HG02870 (cell line): ENCODE data around the gene ZNF467.

Source experiments
- ATAC-seq: cut with Tn5 transposase; IDR thresholded peaks from one replicate; pipeline ENCODE4 v1.9.1; 2021; ENCODE audit warnings: mild to moderate bottlenecking, moderate library complexity; ENCODE audit not compliant: unreplicated experiment

The ZNF467 gene

GRCh38 chr7:149751043-149751775 is 22.2 kb downstream of the ZNF467 start:
- ATAC-seq, result no peak

- no peak for ATAC-seq
These were observed 23.1 kb downstream of the ZNF467 start for GRCh38 chr7:149750122-149750845.

GRCh38 chr7:149748076-149748874 is 25.1 kb downstream of the ZNF467 start:
- no peak for ATAC-seq

- ATAC-seq, result no peak
These were observed 29.7 kb downstream of the ZNF467 start for GRCh38 chr7:149743476-149744255.

GRCh38 chr7:149742075-149742701 is 31.2 kb downstream of the ZNF467 start:
- peak; percentile 57 for ATAC-seq

GRCh38 chr7:149741629-149742028 is 31.8 kb downstream of the ZNF467 start:
- ATAC-seq, result no peak

GRCh38 chr7:149736478-149737360 is 36.7 kb downstream of the ZNF467 start:
- no peak for ATAC-seq

GRCh38 chr7:149735779-149736477 is 37.5 kb downstream of the ZNF467 start:
- no peak for ATAC-seq

- no peak for ATAC-seq
These were observed 38.2 kb downstream of the ZNF467 start for GRCh38 chr7:149735181-149735602.

- no peak for ATAC-seq
These were observed 38.7 kb downstream of the ZNF467 start for GRCh38 chr7:149734791-149735075.

- no peak for ATAC-seq
These were observed 39.2 kb downstream of the ZNF467 start for GRCh38 chr7:149733924-149734790.

- no peak for ATAC-seq
These were observed 40.1 kb downstream of the ZNF467 start for GRCh38 chr7:149733131-149733923.

- no peak for ATAC-seq
These were observed 40.8 kb downstream of the ZNF467 start for GRCh38 chr7:149732611-149733010.

GRCh38 chr7:149732111-149732561 is 41.3 kb downstream of the ZNF467 start:
- ATAC-seq, result no peak

GRCh38 chr7:149731207-149731955 is 42.0 kb downstream of the ZNF467 start:
- ATAC-seq, result no peak
